Smooth muscle cell of bladder (primary cell): ENCODE measurements around the gene STATH. TPM values are rescaled to one million over a fixed set of nuclear protein-coding genes. Genes with fewer than 3 reads are reported as not detected.

Experiments
- total RNA-seq: library from RNA; depleted of rRNA; stranded (reverse); fragments of >200 nt; gene quantifications from 2 replicates; pipeline ENCODE4 v1.2.3, GENCODE V29; 2014

Gene STATH
- 0.14 TPM in 1 of 2 replicates, not detected in the other for total RNA-seq

GRCh38 chr4:69995526-69996016 lies at the start of gene STATH:
Gene STATH, plus strand, starts transcription at chr4:69995966. Its CDS starts 2,472 bp downstream, at chr4:69998438.

GRCh38 chr4:69965628-69966027 lies 30.1 kb upstream of the STATH start, which contains the start of gene CSN2:
Gene CSN2, minus strand, starts transcription at chr4:69965728. Its CDS starts 4,733 bp downstream, at chr4:69960995.

DNA sequence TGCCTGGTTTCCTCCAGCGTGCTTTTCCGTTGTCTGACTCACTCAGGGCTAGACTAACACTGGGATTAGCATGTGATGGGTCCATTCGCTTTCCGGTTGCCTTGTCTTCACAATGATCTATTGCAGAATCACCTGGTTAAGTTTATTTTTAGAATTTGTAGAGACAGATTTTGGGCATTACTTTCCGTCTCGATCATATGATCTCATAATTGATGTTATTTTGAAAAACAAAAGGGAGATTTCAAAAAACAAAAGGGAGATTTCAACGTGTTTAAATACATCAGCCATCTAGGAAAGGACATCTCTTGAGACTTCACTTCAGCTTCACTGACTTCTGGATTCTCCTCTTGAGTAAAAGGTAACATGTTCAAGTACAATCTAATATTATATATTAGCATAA lies 32.4 kb downstream of the STATH start, which contains the start of gene HTN3:
Gene HTN3 (plus strand): TSS at position 301 of the 400 bp plus-strand sequence. CDS start 2,282 bp downstream, outside the sequence.

DNA sequence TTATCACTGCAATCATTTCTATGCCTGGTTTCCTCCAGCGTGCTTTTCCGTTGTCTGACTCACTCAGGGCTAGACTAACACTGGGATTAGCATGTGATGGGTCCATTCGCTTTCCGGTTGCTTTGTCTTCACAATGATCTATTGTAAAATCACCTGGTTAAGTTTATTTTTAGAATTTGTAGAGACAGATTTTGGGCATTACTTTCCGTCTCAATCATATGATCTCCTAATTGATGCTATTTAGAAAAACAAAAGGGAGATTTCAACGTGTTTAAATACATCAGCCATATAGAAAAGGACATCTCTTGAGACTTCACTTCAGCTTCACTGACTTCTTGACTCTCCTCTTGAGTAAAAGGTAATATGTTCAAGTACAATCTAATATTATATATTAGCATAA lies 54.4 kb downstream of the STATH start, which contains the start of gene HTN1:
Gene HTN1 (plus strand): TSS at position 301 of the 400 bp plus-strand sequence. CDS start 2,639 bp downstream, outside the sequence.

Other genes with a start within 250 kb of the STATH start
- gene SULT1B1, start 235.3 kb upstream of the STATH start, total RNA-seq = under 0.01 and 0.14 TPM in 2 replicates
- 0.09 and 0.14 TPM in 2 replicates for gene SULT1E1, start 135.8 kb upstream of the STATH start, total RNA-seq
- not detected in 2 replicates for gene CSN1S1, start 64.9 kb upstream of the STATH start, total RNA-seq
- gene CSN2, start 30.2 kb upstream of the STATH start, total RNA-seq = not detected in 2 replicates
- gene HTN3, start 32.5 kb downstream of the STATH start, total RNA-seq = not detected in 2 replicates
- not detected in 2 replicates for gene HTN1, start 54.5 kb downstream of the STATH start, total RNA-seq
- not detected in 2 replicates for gene PRR27, start 158.3 kb downstream of the STATH start, total RNA-seq
- gene ODAM, start 199.8 kb downstream of the STATH start, total RNA-seq = not detected in 2 replicates
- gene FDCSP, start 230.2 kb downstream of the STATH start, total RNA-seq = not detected in 2 replicates
- not detected in 2 replicates for gene CSN3, start 246.6 kb downstream of the STATH start, total RNA-seq